GM12874 (cell line): Measurements from ENCODE around the gene CCDC170.

Source experiments
- CTCF ChIP-seq: IDR thresholded peaks from 2 replicates; pipeline ENCODE4 v1.5.1; 2011; ENCODE audit warnings: low read depth, mild to moderate bottlenecking, control low read depth, low read length, moderate library complexity; ENCODE audit not compliant: insufficient read depth

Gene CCDC170

GRCh38 chr6:151493804-151494234 is at the start of gene CCDC170:
CCDC170 (plus strand) TSS chr6:151494017; CDS start chr6:151494129, 112 bp downstream.
- TF ChIP-seq CTCF = no peak

GRCh38 chr6:151445482-151445881 is 48.3 kb upstream of the CCDC170 start:
- TF ChIP-seq CTCF = no peak

- TF ChIP-seq CTCF = no peak
These were observed 46.6 kb upstream of the CCDC170 start for GRCh38 chr6:151447237-151447636.

- TF ChIP-seq CTCF = no peak
These were observed 45.2 kb upstream of the CCDC170 start for GRCh38 chr6:151448623-151449022.

- TF ChIP-seq CTCF = no peak
These were observed 42.3 kb upstream of the CCDC170 start for GRCh38 chr6:151451417-151451949.

- no peak for TF ChIP-seq CTCF
These were observed 41.7 kb upstream of the CCDC170 start, which contains the start of gene RMND1 for GRCh38 chr6:151451950-151452749. RMND1 (minus strand) TSS chr6:151452126; CDS start chr6:151445811, 6,315 bp downstream.

GRCh38 chr6:151452750-151453427 is 40.9 kb upstream of the CCDC170 start:
- TF ChIP-seq CTCF = no peak
